HepG2 (cell line): ENCODE data around the gene HSPB8. TPM values are rescaled to one million over a fixed set of nuclear protein-coding genes. Genes with fewer than 3 reads are reported as not detected.

Experiments used
- JUND ChIP-seq: sonication (generic); formaldehyde crosslinking; IDR thresholded peaks from 2 replicates; pipeline ENCODE4 v1.8.0; 2022; ENCODE audit warnings: mild to moderate bottlenecking, missing genetic modification reagents
- KAT7 ChIP-seq: IDR thresholded peaks from 2 replicates; pipeline ENCODE4 v1.6.1; 2018; ENCODE audit warnings: borderline replicate concordance, missing compliant biosample characterization
- MEF2D ChIP-seq: sonication (generic); formaldehyde crosslinking; IDR thresholded peaks from 2 replicates; pipeline ENCODE4 v1.5.1; 2020; ENCODE audit warnings: mild to moderate bottlenecking, missing genetic modification reagents
- NR1H2 ChIP-seq: sonication (generic); formaldehyde crosslinking; IDR thresholded peaks from 2 replicates; pipeline ENCODE4 v1.8.1; 2022; ENCODE audit warnings: low read depth, missing genetic modification reagents, borderline replicate concordance
- PRDM15 ChIP-seq: sonication (generic); formaldehyde crosslinking; IDR thresholded peaks from 2 replicates; pipeline ENCODE4 v1.4.0; 2020; ENCODE audit warnings: missing genetic modification reagents
- SIX4 ChIP-seq: sonication (generic); formaldehyde crosslinking; IDR thresholded peaks from 2 replicates; pipeline ENCODE4 v1.4.0; 2020; ENCODE audit warnings: missing genetic modification reagents
- SMAD3 ChIP-seq: sonication (generic); formaldehyde crosslinking; IDR thresholded peaks from 2 replicates; pipeline ENCODE4 v1.4.0; 2020; ENCODE audit warnings: missing genetic modification reagents
- ZNF570 ChIP-seq: sonication (generic); formaldehyde crosslinking; IDR thresholded peaks from 2 replicates; pipeline ENCODE4 v1.4.0; 2020; ENCODE audit warnings: mild to moderate bottlenecking, missing genetic modification reagents, borderline replicate concordance
- ZNF609 ChIP-seq: sonication (generic); formaldehyde crosslinking; IDR thresholded peaks from 2 replicates; pipeline ENCODE4 v1.4.0; 2020; ENCODE audit warnings: mild to moderate bottlenecking, missing genetic modification reagents, borderline replicate concordance
- ZNF713 ChIP-seq: sonication (generic); formaldehyde crosslinking; IDR thresholded peaks from 2 replicates; pipeline ENCODE4 v1.4.0; 2020; ENCODE audit warnings: mild to moderate bottlenecking, missing genetic modification reagents
- polyA plus RNA-seq, 8 experiments: library from polyadenylated mRNA; depleted of rRNA in 3 of 8; stranded (reverse) in 7 of 8; unstranded in 1 of 8; fragments of >200 nt; fragmentation: Illumina TruSeq in 4 of 8; extraction: Trizol in 4 of 8; gene quantifications; 2 replicates each; pipeline versions ENCODE4 v1.2.1 to v1.2.3, GENCODE V29; 2011 to 2016; ENCODE audit warnings: low read depth in 4 of 8, missing spikeins in 1 of 8, mixed read lengths in 1 of 8; ENCODE audit not compliant: insufficient read depth in 1 of 8
- total RNA-seq, 5 experiments: library from RNA; depleted of rRNA; stranded (reverse); fragments of >200 nt; fragmentation: Illumina TruSeq; extraction: Trizol; gene quantifications; 2 replicates each; pipeline ENCODE4 v1.2.3, GENCODE V29; 2016; ENCODE audit warnings: low read depth in 1 of 5
- TF ChIP-seq, protein P1 (sequence below): conservative IDR thresholded peaks from 2 replicates; pipeline ENCODE4 v1.6.1; 2018; ENCODE audit warnings: missing genetic modification reagents
- TF ChIP-seq, protein P2 (sequence below): sonication (generic); formaldehyde crosslinking; IDR thresholded peaks from 2 replicates; pipeline ENCODE4 v1.4.0; 2020; ENCODE audit warnings: mild to moderate bottlenecking, missing genetic modification reagents

The HSPB8 gene
- total and polyA plus RNA-seq, 2 of the 13 experiments (the other 11 are each of a cell fraction or from before 2014, with no cell fraction given), result 0.49 to 0.54 TPM

DNA sequence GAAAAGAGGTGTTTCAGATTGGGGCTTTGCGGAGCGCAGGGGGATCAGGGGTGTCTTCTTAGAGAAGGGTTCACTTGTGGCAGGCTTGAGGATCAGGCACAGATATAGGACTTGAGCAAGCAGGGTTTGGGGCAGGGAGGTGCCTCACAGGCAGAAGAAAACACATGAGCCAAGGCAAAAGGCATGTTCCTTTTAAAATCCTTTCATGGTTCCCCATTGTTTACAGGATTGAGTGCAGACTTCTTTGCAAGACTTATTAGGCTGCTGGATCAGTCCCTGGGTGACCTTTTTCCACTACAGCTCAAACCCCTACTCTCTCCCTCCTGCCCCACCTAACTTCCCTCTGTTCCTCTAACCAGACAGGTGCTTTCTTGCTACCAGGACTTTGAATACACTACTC, 19.7 kb downstream of the HSPB8 start (continued):
- TF ChIP-seq, protein P1, sequence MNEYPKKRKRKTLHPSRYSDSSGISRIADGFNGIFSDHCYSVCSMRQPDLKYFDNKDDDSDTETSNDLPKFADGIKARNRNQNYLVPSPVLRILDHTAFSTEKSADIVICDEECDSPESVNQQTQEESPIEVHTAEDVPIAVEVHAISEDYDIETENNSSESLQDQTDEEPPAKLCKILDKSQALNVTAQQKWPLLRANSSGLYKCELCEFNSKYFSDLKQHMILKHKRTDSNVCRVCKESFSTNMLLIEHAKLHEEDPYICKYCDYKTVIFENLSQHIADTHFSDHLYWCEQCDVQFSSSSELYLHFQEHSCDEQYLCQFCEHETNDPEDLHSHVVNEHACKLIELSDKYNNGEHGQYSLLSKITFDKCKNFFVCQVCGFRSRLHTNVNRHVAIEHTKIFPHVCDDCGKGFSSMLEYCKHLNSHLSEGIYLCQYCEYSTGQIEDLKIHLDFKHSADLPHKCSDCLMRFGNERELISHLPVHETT (CRISPR knock-in tag), result no peak
- TF ChIP-seq MEF2D (CRISPR knock-in tag) (no peak), KAT7 (CRISPR knock-in tag) (no peak), JUND (CRISPR knock-in tag) (no peak), ZNF609 (CRISPR knock-in tag) (no peak), NR1H2 (CRISPR knock-in tag) (no peak), SMAD3 (no peak), ZNF570 (no peak), ZNF713 (no peak), PRDM15 (CRISPR knock-in tag) (no peak), SIX4 (CRISPR knock-in tag) (no peak)
- TF ChIP-seq, protein P2, sequence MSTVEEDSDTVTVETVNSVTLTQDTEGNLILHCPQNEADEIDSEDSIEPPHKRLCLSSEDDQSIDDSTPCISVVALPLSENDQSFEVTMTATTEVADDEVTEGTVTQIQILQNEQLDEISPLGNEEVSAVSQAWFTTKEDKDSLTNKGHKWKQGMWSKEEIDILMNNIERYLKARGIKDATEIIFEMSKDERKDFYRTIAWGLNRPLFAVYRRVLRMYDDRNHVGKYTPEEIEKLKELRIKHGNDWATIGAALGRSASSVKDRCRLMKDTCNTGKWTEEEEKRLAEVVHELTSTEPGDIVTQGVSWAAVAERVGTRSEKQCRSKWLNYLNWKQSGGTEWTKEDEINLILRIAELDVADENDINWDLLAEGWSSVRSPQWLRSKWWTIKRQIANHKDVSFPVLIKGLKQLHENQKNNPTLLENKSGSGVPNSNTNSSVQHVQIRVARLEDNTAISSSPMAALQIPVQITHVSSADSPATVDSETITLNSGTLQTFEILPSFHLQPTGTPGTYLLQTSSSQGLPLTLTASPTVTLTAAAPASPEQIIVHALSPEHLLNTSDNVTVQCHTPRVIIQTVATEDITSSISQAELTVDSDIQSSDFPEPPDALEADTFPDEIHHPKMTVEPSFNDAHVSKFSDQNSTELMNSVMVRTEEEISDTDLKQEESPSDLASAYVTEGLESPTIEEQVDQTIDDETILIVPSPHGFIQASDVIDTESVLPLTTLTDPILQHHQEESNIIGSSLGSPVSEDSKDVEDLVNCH (CRISPR knock-in tag), result no peak
